ENCODE data around the gene ADAMTS16.

The ADAMTS16 gene

GRCh38 chr5:5352675-5353074 lies 212.5 kb downstream of the ADAMTS16 start:
- no peak for DNase-seq

GRCh38 chr5:5353681-5354080 lies 213.6 kb downstream of the ADAMTS16 start:
- no peak for DNase-seq

- no peak for DNase-seq
These were observed 216.6 kb downstream of the ADAMTS16 start for GRCh38 chr5:5356765-5357164.

- DNase-seq, result no peak
These were observed 219.5 kb downstream of the ADAMTS16 start for GRCh38 chr5:5359618-5360017.

GRCh38 chr5:5360363-5360940 lies 220.3 kb downstream of the ADAMTS16 start:
- no peak for DNase-seq

- no peak for DNase-seq
These were observed 220.9 kb downstream of the ADAMTS16 start for GRCh38 chr5:5360941-5361520.

- no peak for DNase-seq
These were observed 222.9 kb downstream of the ADAMTS16 start for GRCh38 chr5:5363045-5363444.

GRCh38 chr5:5364932-5365331 lies 224.8 kb downstream of the ADAMTS16 start:
- DNase-seq, result no peak

GRCh38 chr5:5367739-5368138 lies 227.6 kb downstream of the ADAMTS16 start:
- DNase-seq, result no peak

- DNase-seq, result no peak
These were observed 229.0 kb downstream of the ADAMTS16 start for GRCh38 chr5:5369051-5369605.

Data from activated CD8-positive, alpha-beta memory T cell treated with anti-CD3 and anti-CD28 coated beads, Interleukin-2, amount 50 U/mL, for 48 hours (primary cell).